Astrocyte (in vitro differentiated cells and primary cell): ENCODE measurements around the gene TACR2. TPM values are rescaled to one million over a fixed set of nuclear protein-coding genes. Genes with fewer than 3 reads are reported as not detected.

Source experiments
- DNase-seq: peaks from one replicate; pipeline ENCODE4 v3.0.0-alpha.2; 2010; ENCODE audit warnings: low read depth
- FAIRE-seq: peaks from 2 replicates; lab custom pipeline; 2011; peaks lifted over from hg19 to GRCh38; lab: Jason Lieb, UNC
- H2AFZ ChIP-seq: 2 replicates; pipeline ENCODE4 v1.6.0; 2012; ENCODE audit warnings: low read depth, low read length, inconsistent platforms
- H3K27ac ChIP-seq: 2 replicates; pipeline ENCODE4 v1.5.1; 2011; ENCODE audit warnings: low read depth, low read length, inconsistent platforms
- H3K27me3 ChIP-seq: 2 replicates; pipeline ENCODE4 v1.6.0; 2011; ENCODE audit warnings: low read length, inconsistent platforms; ENCODE audit not compliant: insufficient read depth
- H3K36me3 ChIP-seq: 2 replicates; pipeline ENCODE4 v1.5.1; 2011; ENCODE audit warnings: low read length, inconsistent platforms; ENCODE audit not compliant: insufficient read depth
- H3K4me1 ChIP-seq: 2 replicates; pipeline ENCODE4 v1.5.1; 2011; ENCODE audit warnings: low read length, inconsistent platforms; ENCODE audit not compliant: insufficient read depth
- H3K4me2 ChIP-seq: 2 replicates; pipeline ENCODE4 v1.6.0; 2012; ENCODE audit warnings: low read length, inconsistent platforms
- H3K4me3 ChIP-seq: 2 replicates; pipeline ENCODE4 v1.5.1; 2011; ENCODE audit warnings: low read depth, mild to moderate bottlenecking, low read length, inconsistent platforms; ENCODE audit not compliant: insufficient read depth
- H3K79me2 ChIP-seq: 2 replicates; pipeline ENCODE4 v1.6.0; 2012; ENCODE audit warnings: mild to moderate bottlenecking, low read length, inconsistent platforms; ENCODE audit not compliant: insufficient read depth
- H3K9ac ChIP-seq: 2 replicates; pipeline ENCODE4 v1.6.0; 2012; ENCODE audit warnings: mild to moderate bottlenecking, low read length, inconsistent platforms
- H3K9me3 ChIP-seq: 2 replicates; pipeline ENCODE4 v1.5.1; 2012; ENCODE audit warnings: low read depth, mild to moderate bottlenecking, low read length, inconsistent platforms; ENCODE audit not compliant: insufficient read depth
- H4K20me1 ChIP-seq: 2 replicates; pipeline ENCODE4 v1.6.0; 2012; ENCODE audit warnings: low read length, inconsistent platforms; ENCODE audit not compliant: insufficient read depth
- H3K27ac Mint-ChIP-seq: one replicate; pipeline ENCODE4 v1.8.0; 2021; ENCODE audit warnings: mild to moderate bottlenecking, mixed read lengths; ENCODE audit not compliant: unreplicated experiment
- H3K27me3 Mint-ChIP-seq: one replicate; pipeline ENCODE4 v1.8.0; 2021; ENCODE audit warnings: low read depth, mixed read lengths; ENCODE audit not compliant: unreplicated experiment
- H3K36me3 Mint-ChIP-seq: one replicate; pipeline ENCODE4 v1.8.0; 2021; ENCODE audit warnings: low read depth, mixed read lengths; ENCODE audit not compliant: unreplicated experiment
- H3K4me1 Mint-ChIP-seq: one replicate; pipeline ENCODE4 v1.8.0; 2021; ENCODE audit warnings: low read depth, mixed read lengths; ENCODE audit not compliant: unreplicated experiment
- H3K4me3 Mint-ChIP-seq: one replicate; pipeline ENCODE4 v1.8.0; 2021; ENCODE audit warnings: mild to moderate bottlenecking, moderate library complexity, mixed read lengths; ENCODE audit not compliant: unreplicated experiment
- H3K9me3 Mint-ChIP-seq: one replicate; pipeline ENCODE4 v1.8.0; 2021; ENCODE audit warnings: mild to moderate bottlenecking, mixed read lengths; ENCODE audit not compliant: unreplicated experiment
- CTCF ChIP-seq: IDR thresholded peaks from 2 replicates; pipeline ENCODE4 v1.5.1; 2011; ENCODE audit warnings: low read depth, mild to moderate bottlenecking, inconsistent platforms, low read length, moderate library complexity; ENCODE audit not compliant: insufficient read depth
- EZH2 ChIP-seq: IDR thresholded peaks from 2 replicates; pipeline ENCODE4 v1.6.1; 2012; ENCODE audit warnings: mild to moderate bottlenecking, low read length, inconsistent platforms; ENCODE audit not compliant: insufficient read depth
- total RNA-seq: library from RNA; stranded (reverse); gene quantifications from 2 replicates; pipeline ENCODE4 v1.2.1, GENCODE V29; 2021

The TACR2 gene
- total RNA-seq, 1 donor from 2014 or later: not detected

- Histone ChIP-seq H3K4me1 (peaks cover 8% of the 10 kb centered on the region), H3K4me3 (no peak overlapping the region), H3K79me2 (peaks cover 3% of the 10 kb centered on the region), H3K9me3 (no peaks in the 10 kb centered on the region), H3K36me3 (peaks cover 19% of the 10 kb centered on the region), H3K9ac (no peak overlapping the region), H3K27ac (no peak overlapping the region), H3K4me2 (no peak overlapping the region), H3K27me3 (no peaks in the 10 kb centered on the region), H4K20me1 (peaks cover 53% of the 10 kb centered on the region), H2AFZ (no peak overlapping the region)
- H3K9me3 Mint-ChIP-seq: peaks cover 3% of the 10 kb centered on the region
- H3K27ac Mint-ChIP-seq: peak overlapping the region; percentile 54
- TF ChIP-seq EZH2: no peak
- TF ChIP-seq CTCF: no peak
- no peaks in the 10 kb centered on the region for H3K27me3 Mint-ChIP-seq
- DNase-seq (no peak), FAIRE-seq (no peak)
- peaks cover 42% of the 10 kb centered on the region for H3K36me3 Mint-ChIP-seq
- H3K4me3 Mint-ChIP-seq: no peak overlapping the region
- H3K4me1 Mint-ChIP-seq: peaks cover 2% of the 10 kb centered on the region
Measured at GRCh38 chr10:69374242-69374641, 42.5 kb downstream of the TACR2 start.

- no peaks in the 10 kb centered on the region for H3K27me3 ChIP-seq
- peaks cover 25% of the 10 kb centered on the region for H3K36me3 ChIP-seq
- H3K4me2 ChIP-seq: no peak overlapping the region
- peaks cover 3% of the 10 kb centered on the region for H3K79me2 ChIP-seq
- no peak overlapping the region for H3K4me3 Mint-ChIP-seq
- H3K4me3 ChIP-seq: no peak overlapping the region
- no peak for TF ChIP-seq CTCF
- no peak for TF ChIP-seq EZH2
- H2AFZ ChIP-seq: no peak overlapping the region
- H3K4me1 Mint-ChIP-seq: no peaks in the 10 kb centered on the region
- peaks cover 41% of the 10 kb centered on the region for H3K36me3 Mint-ChIP-seq
- H3K9ac ChIP-seq: no peak overlapping the region
- FAIRE-seq: no peak
- peaks cover 3% of the 10 kb centered on the region for H3K9me3 Mint-ChIP-seq
- no peaks in the 10 kb centered on the region for H3K9me3 ChIP-seq
- DNase-seq: peak; percentile 82
- no peaks in the 10 kb centered on the region for H3K27me3 Mint-ChIP-seq
- peaks cover 51% of the 10 kb centered on the region for H4K20me1 ChIP-seq
- peaks cover 8% of the 10 kb centered on the region for H3K4me1 ChIP-seq
- H3K27ac ChIP-seq: no peak overlapping the region
- no peak overlapping the region for H3K27ac Mint-ChIP-seq
Measured at GRCh38 chr10:69372126-69372980, 44.4 kb downstream of the TACR2 start.

- Mint-ChIP-seq H3K9me3 (no peaks in the 10 kb centered on the region), H3K27me3 (no peaks in the 10 kb centered on the region), H3K4me3 (no peak overlapping the region)
Measured at GRCh38 chr10:69367469-69367868, 49.2 kb downstream of the TACR2 start.

More at GRCh38 chr10:69367469-69367868, 49.2 kb downstream of the TACR2 start:
- H3K4me1 ChIP-seq: peaks cover 8% of the 10 kb centered on the region
- TF ChIP-seq CTCF: no peak
- TF ChIP-seq EZH2: no peak
- peaks cover 51% of the 10 kb centered on the region for H4K20me1 ChIP-seq
- H2AFZ ChIP-seq: no peak overlapping the region
- H3K27ac Mint-ChIP-seq: no peak overlapping the region
- H3K4me2 ChIP-seq: no peak overlapping the region
- H3K27ac ChIP-seq: no peak overlapping the region
- H3K27me3 ChIP-seq: no peaks in the 10 kb centered on the region
- no peaks in the 10 kb centered on the region for H3K9me3 ChIP-seq
- peaks cover 28% of the 10 kb centered on the region for H3K36me3 Mint-ChIP-seq
- H3K9ac ChIP-seq: no peak overlapping the region
- no peak overlapping the region for H3K4me3 ChIP-seq
- FAIRE-seq (no peak), DNase-seq (no peak)
- peaks cover 12% of the 10 kb centered on the region for H3K79me2 ChIP-seq
- H3K4me1 Mint-ChIP-seq: peaks cover 6% of the 10 kb centered on the region
- peaks cover 32% of the 10 kb centered on the region for H3K36me3 ChIP-seq
